ENCODE results near the gene COX11. TPM values are rescaled to one million over a fixed set of nuclear protein-coding genes. Genes with fewer than 3 reads are reported as not detected.

COX11 gene
- 62.6 and 83.5 TPM in 2 replicates for total RNA-seq (2014; rRNA removed; shearing (Covaris generic))
- 41.9 and 44.0 TPM in 2 replicates for polyA plus RNA-seq (2015; cell fraction: cytosol; rRNA removed)
- 33.4 and 40.5 TPM in 2 replicates for polyA plus RNA-seq (2015; cell fraction: nucleus; rRNA removed)

- DNase-seq (ENCODE audit: low read depth), result peak; percentile 95
These were observed at the start of gene COX11, which contains the start of gene STXBP4 for GRCh38 chr17:54968262-54968987. Gene COX11, minus strand, starts transcription at chr17:54968654. Its CDS starts 8 bp downstream, at chr17:54968646. Gene STXBP4, plus strand, starts transcription at chr17:54968765. Its CDS starts 17,455 bp downstream, at chr17:54986220.

- no peak for DNase-seq (ENCODE audit: low read depth)
These were observed 37.1 kb upstream of the COX11 start for GRCh38 chr17:55005520-55005919.

- no peak for DNase-seq (ENCODE audit: low read depth)
These were observed 36.0 kb upstream of the COX11 start for GRCh38 chr17:55004484-55004883.

- no peak for DNase-seq (ENCODE audit: low read depth)
These were observed 34.0 kb upstream of the COX11 start for GRCh38 chr17:55002458-55002857.

- no peak for DNase-seq (ENCODE audit: low read depth)
These were observed 28.0 kb upstream of the COX11 start for GRCh38 chr17:54996441-54996840.

GRCh38 chr17:54992797-54993639, 24.6 kb upstream of the COX11 start:
- peak; percentile 21 for DNase-seq (ENCODE audit: low read depth)

- DNase-seq (ENCODE audit: low read depth), result no peak
These were observed 23.1 kb upstream of the COX11 start for GRCh38 chr17:54991567-54991966.

GRCh38 chr17:54990118-54990517, 21.7 kb upstream of the COX11 start:
- no peak for DNase-seq (ENCODE audit: low read depth)

- no peak for DNase-seq (ENCODE audit: low read depth)
These were observed 17.0 kb upstream of the COX11 start for GRCh38 chr17:54985476-54985875.

- no peak for DNase-seq (ENCODE audit: low read depth)
These were observed 14.8 kb upstream of the COX11 start for GRCh38 chr17:54983260-54983659.

GRCh38 chr17:54982399-54982798, 13.9 kb upstream of the COX11 start:
- no peak for DNase-seq (ENCODE audit: low read depth)

GRCh38 chr17:54980375-54980774, 11.9 kb upstream of the COX11 start:
- no peak for DNase-seq (ENCODE audit: low read depth)

GRCh38 chr17:54979657-54980056, 11.2 kb upstream of the COX11 start:
- no peak for DNase-seq (ENCODE audit: low read depth)

- no peak for DNase-seq (ENCODE audit: low read depth)
These were observed 9.3 kb upstream of the COX11 start for GRCh38 chr17:54977744-54978143.

GRCh38 chr17:54976316-54976715, 7.9 kb upstream of the COX11 start:
- no peak for DNase-seq (ENCODE audit: low read depth)

GRCh38 chr17:54974759-54975158, 6.3 kb upstream of the COX11 start:
- no peak for DNase-seq (ENCODE audit: low read depth)

- no peak for DNase-seq (ENCODE audit: low read depth)
These were observed 4.1 kb upstream of the COX11 start for GRCh38 chr17:54972406-54973138.

- no peak for DNase-seq (ENCODE audit: low read depth)
These were observed 3.4 kb upstream of the COX11 start for GRCh38 chr17:54971901-54972300.

- no peak for DNase-seq (ENCODE audit: low read depth)
These were observed 2.7 kb upstream of the COX11 start for GRCh38 chr17:54971147-54971546.

- DNase-seq (ENCODE audit: low read depth), result no peak
These were observed 1.5 kb upstream of the COX11 start for GRCh38 chr17:54969658-54970572.

- DNase-seq (ENCODE audit: low read depth), result no peak
These were observed 506 bp upstream of the COX11 start for GRCh38 chr17:54968988-54969332.
